HEK293 (cell line): ENCODE data around the gene YARS2.
"Not testable (repeated sequence)": the region's sequence is repeated elsewhere in the genome, so short reads cannot be mapped to it uniquely, and the experiment has no call there.

ENCODE experiments used
- CTCF ChIA-PET: fragments of 350-600 bp; formaldehyde crosslinking; extraction: SDS; loops from one replicate; lab custom pipeline; 2021; ENCODE audit warnings: antibody characterized with exemption; lab: Yijun Ruan, JAX
- POLR2A ChIA-PET: fragments of 300-600 bp; formaldehyde crosslinking; extraction: SDS; loops from one replicate; lab custom pipeline; 2020; ENCODE audit warnings: antibody characterized with exemption, inconsistent platforms; lab: Yijun Ruan, JAX
- H3K27ac ChIP-seq: fragments of 200-500 bp; sonication (Bioruptor generic); 2 replicates; pipeline ENCODE4 v1.5.1; 2014; ENCODE audit warnings: low read depth, low read length, control low read depth, inconsistent platforms; ENCODE audit errors: extremely low read depth
- H3K36me3 ChIP-seq, 2 experiments: fragments of 200-500 bp in 1 of 2; sonication (Bioruptor generic) in 1 of 2; 1 replicate in 1 of 2; 2 replicates in 1 of 2; pipeline ENCODE4 v1.5.1; 2014 to 2017; ENCODE audit warnings: inconsistent platforms in 2 of 2, low read length in 2 of 2; ENCODE audit not compliant: control insufficient read depth in 2 of 2, insufficient read depth in 1 of 2
- H3K4me1 ChIP-seq: fragments of 200-500 bp; sonication (Bioruptor generic); 2 replicates; pipeline ENCODE4 v1.5.1; 2014; ENCODE audit warnings: mild to moderate bottlenecking, low read length, inconsistent platforms; ENCODE audit not compliant: control insufficient read depth, insufficient read depth
- H3K4me3 ChIP-seq: 2 replicates; pipeline ENCODE4 v1.5.1; 2011; ENCODE audit warnings: low read depth, mild to moderate bottlenecking, control low read depth, low read length, moderate library complexity
- H3K9me3 ChIP-seq: fragments of 200-500 bp; sonication (Bioruptor generic); 2 replicates; pipeline ENCODE4 v1.5.1; 2014; ENCODE audit warnings: low read depth, low read length, inconsistent platforms; ENCODE audit not compliant: control insufficient read depth, insufficient read depth
- WT1 ChIP-seq: fragments of 450-650 bp; formaldehyde crosslinking; IDR thresholded peaks from 2 replicates; pipeline ENCODE4 v1.5.1; 2016; ENCODE audit warnings: missing biosample characterization, missing genetic modification characterization
- ZBTB26 ChIP-seq: fragments of 450-650 bp; formaldehyde crosslinking; optimal IDR thresholded peaks from 2 replicates; pipeline ENCODE3; 2016; ENCODE audit warnings: missing biosample characterization, mild to moderate bottlenecking, missing genetic modification characterization
- ZNF140 ChIP-seq: fragments of 450-650 bp; formaldehyde crosslinking; IDR thresholded peaks from 2 replicates; pipeline ENCODE4 v1.5.1; 2016; ENCODE audit warnings: missing biosample characterization, missing genetic modification characterization
- ZNF175 ChIP-seq: fragments of 450-650 bp; formaldehyde crosslinking; IDR thresholded peaks from 2 replicates; pipeline ENCODE4 v1.5.1; 2016; ENCODE audit warnings: missing biosample characterization, missing genetic modification characterization
- ZNF302 ChIP-seq: fragments of 450-650 bp; formaldehyde crosslinking; IDR thresholded peaks from 2 replicates; pipeline ENCODE4 v1.5.1; 2016; ENCODE audit warnings: missing biosample characterization, missing genetic modification characterization, low read depth
- ZNF362 ChIP-seq: fragments of 450-650 bp; formaldehyde crosslinking; IDR thresholded peaks from 2 replicates; pipeline ENCODE4 v1.5.1; 2016; ENCODE audit warnings: missing biosample characterization, missing genetic modification characterization
- ZNF513 ChIP-seq: fragments of 450-650 bp; IDR thresholded peaks from 2 replicates; pipeline ENCODE4 v1.5.1; 2018; ENCODE audit warnings: missing biosample characterization, missing genetic modification characterization
- ZNF521 ChIP-seq: fragments of 450-650 bp; formaldehyde crosslinking; IDR thresholded peaks from 2 replicates; pipeline ENCODE4 v1.5.1; 2017; ENCODE audit warnings: missing biosample characterization, mild to moderate bottlenecking, missing genetic modification characterization
- ZNF549 ChIP-seq: fragments of 450-650 bp; IDR thresholded peaks from 2 replicates; pipeline ENCODE4 v1.5.1; 2018; ENCODE audit warnings: missing biosample characterization, missing genetic modification characterization, mild to moderate bottlenecking, inconsistent platforms, moderate library complexity
- ZNF558 ChIP-seq: fragments of 450-650 bp; formaldehyde crosslinking; IDR thresholded peaks from 2 replicates; pipeline ENCODE4 v1.5.1; 2016; ENCODE audit warnings: missing biosample characterization, missing genetic modification characterization
- ZNF626 ChIP-seq: fragments of 450-650 bp; sonication (Bioruptor Pico); formaldehyde crosslinking; IDR thresholded peaks from 2 replicates; pipeline ENCODE4 v1.5.1; 2018; ENCODE audit warnings: missing biosample characterization, missing genetic modification characterization, inconsistent platforms

YARS2 gene

GRCh38 chr12:32726286-32726685 is 29.4 kb downstream of the YARS2 start:
- ChIA-PET CTCF (no interaction called here), POLR2A (no interaction called here)
- H3K4me3 ChIP-seq = no peak overlapping the region
- peak; percentile 90 for TF ChIP-seq ZNF513 (tag by site-specific recombination)
- TF ChIP-seq ZNF302 (tag by site-specific recombination) = no peak
- TF ChIP-seq ZNF558 (tag by site-specific recombination) = no peak
- TF ChIP-seq ZNF521 (tag by site-specific recombination) = no peak
- no peak overlapping the region for H3K27ac ChIP-seq
- H3K9me3 ChIP-seq = no peaks in the 10 kb centered on the region
- peaks cover 36 to 65% of the 10 kb centered on the region in 2 experiments for H3K36me3 ChIP-seq
- no peaks in the 10 kb centered on the region for H3K4me1 ChIP-seq

GRCh38 chr12:32725308-32725707 is 30.4 kb downstream of the YARS2 start:
- H3K4me3 ChIP-seq, POLR2A ChIA-PET, H3K9me3 ChIP-seq, H3K4me1 ChIP-seq, H3K27ac ChIP-seq: not testable (repeated sequence)
- peaks cover 33 to 70% of the 10 kb centered on the region in 2 experiments for H3K36me3 ChIP-seq
- CTCF ChIA-PET = interaction anchor here (0.5 to 1.2 kb wide), 2 partner anchors 127 to 775 kb away, joined by 4 to 5 read pairs; no protein-coding TSS in a partner anchor

- Histone ChIP-seq H3K36me3 (peaks cover 33 to 50% of the 10 kb centered on the region in 2 experiments), H3K4me3 (no peak overlapping the region), H3K4me1 (no peaks in the 10 kb centered on the region)
- TF ChIP-seq ZNF175 (tag by site-specific recombination) (no peak), ZNF140 (tag by site-specific recombination) (no peak), ZNF626 (tag by site-specific recombination) (no peak), ZNF362 (tag by site-specific recombination) (no peak)
- TF ChIP-seq, all 188 proteins: peak for 0
- CTCF ChIA-PET = no interaction called here
- POLR2A ChIA-PET = no interaction called here
- H3K27ac ChIP-seq = no peak overlapping the region
- no peaks in the 10 kb centered on the region for H3K9me3 ChIP-seq
These were observed 36.8 kb downstream of the YARS2 start for GRCh38 chr12:32718926-32719325.

- peaks cover 34 to 48% of the 10 kb centered on the region in 2 experiments for H3K36me3 ChIP-seq
These were observed 40.9 kb downstream of the YARS2 start for GRCh38 chr12:32714772-32715171.

More at GRCh38 chr12:32714772-32715171, 40.9 kb downstream of the YARS2 start:
- ChIA-PET CTCF (no interaction called here), POLR2A (no interaction called here)
- H3K4me1 ChIP-seq = no peaks in the 10 kb centered on the region
- H3K9me3 ChIP-seq = no peaks in the 10 kb centered on the region
- H3K27ac ChIP-seq = no peak overlapping the region
- TF ChIP-seq ZNF549 (no peak), ZBTB26 (tag by site-specific recombination) (no peak), WT1 (tag by site-specific recombination) (no peak)
- H3K4me3 ChIP-seq = no peak overlapping the region
